DND-41 (cell line): ENCODE measurements around the gene FRMD8.

Experiments
- ATAC-seq: fragments of 200-7000 bp; cut with Tn5 transposase; 3 replicates; pipeline ENCODE4 v1.9.1; 2021; ENCODE audit warnings: low read depth; ENCODE audit not compliant: insufficient read depth
- DNase-seq: peaks from one replicate; pipeline ENCODE4 v3.0.0-alpha.2; 2020
- H2AFZ ChIP-seq: 2 replicates; pipeline ENCODE4 v1.6.0; 2012; ENCODE audit warnings: low read depth, low read length
- H3K27ac ChIP-seq: 2 replicates; pipeline ENCODE4 v1.5.1; 2012; ENCODE audit warnings: low read length, inconsistent platforms
- H3K27me3 ChIP-seq: fragments of 200-600 bp; sonication (generic); 2 replicates; pipeline ENCODE4 v1.6.0; 2012; ENCODE audit warnings: low read length, mild to moderate bottlenecking, inconsistent platforms; ENCODE audit not compliant: insufficient read depth, poor library complexity
- H3K36me3 ChIP-seq: 2 replicates; pipeline ENCODE4 v1.5.1; 2012; ENCODE audit warnings: low read length, inconsistent platforms; ENCODE audit not compliant: insufficient read depth
- H3K4me1 ChIP-seq: 2 replicates; pipeline ENCODE4 v1.5.1; 2012; ENCODE audit warnings: mild to moderate bottlenecking, low read length; ENCODE audit not compliant: insufficient read depth
- H3K4me2 ChIP-seq: 2 replicates; pipeline ENCODE4 v1.6.0; 2012; ENCODE audit warnings: mild to moderate bottlenecking, moderate library complexity, low read length, inconsistent platforms; ENCODE audit not compliant: insufficient read depth
- H3K4me3 ChIP-seq, 2 experiments: fragments of 200-600 bp in 1 of 2; shearing (Covaris generic) in 1 of 2; 2 replicates each; pipeline ENCODE4 v1.5.1; 2012 to 2016; ENCODE audit warnings: inconsistent platforms in 2 of 2, low read length in 2 of 2, mild to moderate bottlenecking in 2 of 2, low read depth in 1 of 2, moderate library complexity in 1 of 2
- H3K79me2 ChIP-seq: 2 replicates; pipeline ENCODE4 v1.6.0; 2012; ENCODE audit warnings: low read length, inconsistent platforms; ENCODE audit not compliant: insufficient read depth
- H3K9ac ChIP-seq: 2 replicates; pipeline ENCODE4 v1.6.0; 2012; ENCODE audit warnings: low read depth, mild to moderate bottlenecking, inconsistent platforms, low read length, moderate library complexity
- H3K9me3 ChIP-seq: 2 replicates; pipeline ENCODE4 v1.5.1; 2012; ENCODE audit warnings: low read length, moderate library complexity, mild to moderate bottlenecking, inconsistent platforms; ENCODE audit not compliant: insufficient read depth, severe bottlenecking
- H4K20me1 ChIP-seq: 2 replicates; pipeline ENCODE4 v1.6.0; 2012; ENCODE audit warnings: low read length; ENCODE audit not compliant: insufficient read depth
- CTCF ChIP-seq: IDR thresholded peaks from 2 replicates; pipeline ENCODE4 v1.5.1; 2012; ENCODE audit warnings: borderline replicate concordance, low read length, moderate library complexity, mild to moderate bottlenecking; ENCODE audit not compliant: poor library complexity, severe bottlenecking; ENCODE audit errors: extremely low read depth
- EZH2 ChIP-seq: IDR thresholded peaks from 3 replicates; pipeline ENCODE4 v1.6.1; 2012; ENCODE audit warnings: borderline replicate concordance, low read depth, mild to moderate bottlenecking, moderate library complexity, low read length, inconsistent platforms; ENCODE audit not compliant: severe bottlenecking

The FRMD8 gene

GRCh38 chr11:65399249-65399648, 12.8 kb downstream of the FRMD8 start:
- Histone ChIP-seq H3K79me2 (no peaks in the 10 kb centered on the region), H2AFZ (no peak overlapping the region), H3K9me3 (no peaks in the 10 kb centered on the region), H4K20me1 (peaks cover 8% of the 10 kb centered on the region; the same call in 1 of the 2 replicates), H3K9ac (no peak overlapping the region), H3K4me2 (no peak overlapping the region), H3K4me3 (no peak overlapping the region), H3K36me3 (peaks cover 66% of the 10 kb centered on the region), H3K27me3 (no peaks in the 10 kb centered on the region), H3K27ac (no peak overlapping the region), H3K4me1 (no peaks in the 10 kb centered on the region)
- ATAC-seq: no peak
- TF ChIP-seq EZH2: no peak
- TF ChIP-seq CTCF: no peak
- DNase-seq: no peak

- Histone ChIP-seq H4K20me1 (peaks cover 9% of the 10 kb centered on the region), H3K4me1 (no peaks in the 10 kb centered on the region)
These were observed 13.4 kb downstream of the FRMD8 start for GRCh38 chr11:65399845-65400244.

GRCh38 chr11:65400307-65401072, 14.1 kb downstream of the FRMD8 start:
- Histone ChIP-seq H3K27ac (no peak overlapping the region), H3K79me2 (no peaks in the 10 kb centered on the region; the same call in 1 of the 2 replicates), H3K4me1 (no peaks in the 10 kb centered on the region), H3K27me3 (no peaks in the 10 kb centered on the region), H3K9ac (no peak overlapping the region), H2AFZ (no peak overlapping the region), H4K20me1 (peaks cover 12% of the 10 kb centered on the region), H3K9me3 (no peaks in the 10 kb centered on the region), H3K4me3 (no peak overlapping the region), H3K4me2 (no peak overlapping the region), H3K36me3 (peaks cover 67% of the 10 kb centered on the region)
- no peak for ATAC-seq
- no peak for DNase-seq
- TF ChIP-seq EZH2: no peak
- no peak for TF ChIP-seq CTCF

More at GRCh38 chr11:65399845-65400244, 13.4 kb downstream of the FRMD8 start:
- no peak for DNase-seq
- Histone ChIP-seq H3K27me3 (no peaks in the 10 kb centered on the region), H3K27ac (no peak overlapping the region), H3K79me2 (no peaks in the 10 kb centered on the region), H3K36me3 (peaks cover 65% of the 10 kb centered on the region), H3K4me2 (no peak overlapping the region), H3K9ac (no peak overlapping the region), H2AFZ (no peak overlapping the region), H3K9me3 (no peaks in the 10 kb centered on the region), H3K4me3 (no peak overlapping the region)
- no peak for ATAC-seq
- TF ChIP-seq EZH2 (no peak), CTCF (no peak)
